B cell (primary cell): ENCODE measurements around the gene TBX4. TPM values are rescaled to one million over a fixed set of nuclear protein-coding genes. Genes with fewer than 3 reads are reported as not detected.

ENCODE experiments used
- ATAC-seq: fragments of 200-7000 bp; cut with Tn5 transposase; one replicate; pipeline ENCODE4 v1.10.0; 2021; ENCODE audit warnings: low read depth, mild to moderate bottlenecking, moderate number of reproducible peaks, moderate library complexity
- CTCF ChIA-PET: fragments of 350-600 bp; sonication (Branson Sonifier 250); formaldehyde crosslinking; loops from one replicate; lab custom pipeline; 2021; ENCODE audit warnings: antibody characterized with exemption, inconsistent platforms; lab: Charles Lee
- POLR2A ChIA-PET: fragments of 350-600 bp; sonication (Branson Sonifier 250); formaldehyde crosslinking; loops from one replicate; lab custom pipeline; 2021; ENCODE audit warnings: antibody characterized with exemption; lab: Charles Lee
- DNase-seq: peaks from one replicate; pipeline ENCODE4 v3.0.0; 2013
- H2AFZ ChIP-seq: 2 replicates; pipeline ENCODE4 v1.6.1; 2012; ENCODE audit warnings: mild to moderate bottlenecking, low read depth, low read length; ENCODE audit not compliant: insufficient read depth, poor library complexity, severe bottlenecking
- H3K27ac ChIP-seq, 2 donors: 1 replicate in 1 of 2; 2 replicates in 1 of 2; pipeline ENCODE4 v1.5.1; 2012 to 2013; ENCODE audit warnings: low read length in 2 of 2, mild to moderate bottlenecking in 2 of 2, moderate library complexity in 1 of 2
- H3K27me3 ChIP-seq, 4 experiments: fragments of 200-600 bp in 1 of 4; sonication (generic) in 1 of 4; replicated peaks in 1 of 4; 1 replicate in 2 of 4; 2 replicates in 2 of 4; pipeline versions ENCODE4 v1.6.1 to v1.7.0; 2013 to 2016; ENCODE audit warnings: low read length in 3 of 4, mild to moderate bottlenecking in 2 of 4, mixed read lengths in 1 of 4, moderate library complexity in 1 of 4; ENCODE audit not compliant: insufficient read depth in 4 of 4, control insufficient read depth in 3 of 4; ENCODE audit errors: control extremely low read depth in 1 of 4
- H3K36me3 ChIP-seq, 2 experiments: replicated peaks in 1 of 2; 1 replicate in 1 of 2; 2 replicates in 1 of 2; pipeline versions ENCODE4 v1.6.1 to v1.7.1; 2013; ENCODE audit warnings: low read length in 1 of 2; ENCODE audit not compliant: insufficient read depth in 2 of 2, control insufficient read depth in 1 of 2; ENCODE audit errors: control extremely low read depth in 1 of 2, extremely low read depth in 1 of 2
- H3K4me1 ChIP-seq, 2 donors: fragments of 200-600 bp in 1 of 2; sonication (generic) in 1 of 2; 1 replicate in 1 of 2; 2 replicates in 1 of 2; pipeline versions ENCODE4 v1.5.1 to v1.6.1; 2013 to 2017; ENCODE audit warnings: low read length in 2 of 2; ENCODE audit not compliant: control insufficient read depth in 2 of 2, insufficient read depth in 2 of 2
- H3K4me2 ChIP-seq: replicated peaks from 2 replicates; pipeline ENCODE3; 2012; ENCODE audit warnings: mild to moderate bottlenecking, low read depth, low read length; ENCODE audit not compliant: poor library complexity, severe bottlenecking
- H3K4me3 ChIP-seq, 5 experiments: fragments of 200-600 bp in 1 of 5; sonication (generic) in 1 of 5; 1 replicate in 3 of 5; 2 replicates in 2 of 5; pipeline versions ENCODE4 v1.5.1 to v1.7.0; 2011 to 2016; ENCODE audit warnings: low read length in 4 of 5, mild to moderate bottlenecking in 4 of 5, low read depth in 2 of 5, control low read depth in 1 of 5, moderate library complexity in 1 of 5; ENCODE audit not compliant: insufficient read depth in 1 of 5; ENCODE audit errors: control extremely low read depth in 1 of 5, extremely low read depth in 1 of 5
- H3K79me2 ChIP-seq: fragments of 200-600 bp; sonication (generic); one replicate; pipeline ENCODE4 v1.6.0; 2016; ENCODE audit warnings: low read length; ENCODE audit not compliant: control insufficient read depth, insufficient read depth
- H3K9ac ChIP-seq: fragments of 200-600 bp; sonication (generic); 2 replicates; pipeline ENCODE4 v1.6.1; 2017; ENCODE audit warnings: mild to moderate bottlenecking, low read length, moderate library complexity
- H3K9me3 ChIP-seq, 3 donors: one replicate each; pipeline versions ENCODE4 v1.6.1 to v1.7.1; 2013; ENCODE audit warnings: low read length in 2 of 3; ENCODE audit not compliant: control insufficient read depth in 2 of 3, insufficient read depth in 1 of 3; ENCODE audit errors: control extremely low read depth in 1 of 3
- H4K20me1 ChIP-seq: 2 replicates; pipeline ENCODE4 v1.6.0; 2012; ENCODE audit warnings: mild to moderate bottlenecking, low read length; ENCODE audit not compliant: insufficient read depth, control insufficient read depth, poor library complexity, severe bottlenecking
- H3K27ac Mint-ChIP-seq: one replicate; pipeline ENCODE4 v1.8.0; 2021; ENCODE audit warnings: mixed read lengths
- H3K27me3 Mint-ChIP-seq: one replicate; pipeline ENCODE4 v1.8.0; 2021; ENCODE audit warnings: mixed read lengths
- H3K4me1 Mint-ChIP-seq: one replicate; pipeline ENCODE4 v1.8.0; 2021; ENCODE audit warnings: mixed read lengths
- H3K4me3 Mint-ChIP-seq: one replicate; pipeline ENCODE4 v1.8.0; 2021; ENCODE audit warnings: mixed read lengths
- H3K9me3 Mint-ChIP-seq: one replicate; pipeline ENCODE4 v1.8.0; 2022; ENCODE audit warnings: mixed read lengths; ENCODE audit not compliant: insufficient read depth
- CTCF ChIP-seq: fragments of 200-600 bp; IDR thresholded peaks from one replicate; pipeline ENCODE4 v1.8.0; 2022; ENCODE audit warnings: antibody characterized with exemption, mild to moderate bottlenecking
- EZH2 ChIP-seq: IDR thresholded peaks from 2 replicates; pipeline ENCODE4 v1.6.1; 2012; ENCODE audit warnings: borderline replicate concordance, low read depth, mild to moderate bottlenecking, moderate library complexity, low read length; ENCODE audit not compliant: insufficient read depth, poor library complexity, severe bottlenecking
- WGBS: methylation state at CpG from one replicate; pipeline ENCODE4 v1.1.5; 2013; ENCODE audit warnings: missing lambda C conversion rate; ENCODE audit not compliant: insufficient coverage; 5-methylcytosine and 5-hydroxymethylcytosine counted together
- intact Hi-C: fragments of 100-400 bp; cut with micrococcal nuclease; formaldehyde crosslinking; loops from one replicate; pipeline ENCODE4 v1.10.0; 2022
- polyA plus RNA-seq: library from polyadenylated mRNA; depleted of rRNA; stranded (reverse); fragments of >200 nt; gene quantifications from 2 replicates; pipeline ENCODE4 v1.2.3, GENCODE V29; 2012
- total RNA-seq, 2 donors: library from RNA; stranded (reverse); fragments of 120-200 nt in 1 of 2; gene quantifications; 1 replicate in 1 of 2; 2 replicates in 1 of 2; pipeline versions ENCODE4 v1.2.3 to v1.2.4, GENCODE V29; 2013 to 2022

TBX4 gene
- total and polyA plus RNA-seq, 2 donors (not counting 1 experiment from before 2014, with no cell fraction given), result not detected

GRCh38 chr17:61459142-61459809, 7.1 kb downstream of the TBX4 start:
- no peaks in the 10 kb centered on the region for H3K9me3 Mint-ChIP-seq
- Histone ChIP-seq H3K4me2 (no peak overlapping the region), H3K4me1 (peaks cover 35 to 51% of the 10 kb centered on the region in 2 donors), H2AFZ (no peak overlapping the region), H3K79me2 (no peaks in the 10 kb centered on the region), H3K9ac (no peak overlapping the region), H4K20me1 (no peaks in the 10 kb centered on the region), H3K9me3 (peaks cover 0 to 29% (median 0%) of the 10 kb centered on the region in 3 donors), H3K27me3 (peaks cover 0 to 88% (median 48%) of the 10 kb centered on the region in 4 experiments), H3K36me3 (no peaks in the 10 kb centered on the region), H3K27ac (no peak overlapping the region), H3K4me3 (no peak overlapping the region)
- ChIA-PET POLR2A (no interaction called here), CTCF (no interaction called here)
- H3K27ac Mint-ChIP-seq, result no peak overlapping the region
- DNase-seq, result no peak
- H3K4me3 Mint-ChIP-seq, result no peak overlapping the region
- ATAC-seq, result no peak
- intact Hi-C loops, result no loop called here
- H3K4me1 Mint-ChIP-seq, result peaks cover 36% of the 10 kb centered on the region
- H3K27me3 Mint-ChIP-seq, result peaks cover 75% of the 10 kb centered on the region
- TF ChIP-seq EZH2 (no peak), CTCF (no peak)
- 53% methylated on average over 3 of the region's 4 CpGs for WGBS

GRCh38 chr17:61459939-61460718, 7.9 kb downstream of the TBX4 start:
- ATAC-seq, result no peak
- DNase-seq, result no peak
- no peak overlapping the region for H2AFZ ChIP-seq
- Mint-ChIP-seq H3K4me3 (no peak overlapping the region), H3K4me1 (peaks cover 33% of the 10 kb centered on the region), H3K9me3 (no peaks in the 10 kb centered on the region), H3K27me3 (peaks cover 78% of the 10 kb centered on the region), H3K27ac (no peak overlapping the region)
- H3K9me3 ChIP-seq, result peaks cover 0 to 20% (median 0%) of the 10 kb centered on the region in 3 donors
- peaks cover 28 to 42% of the 10 kb centered on the region in 2 donors for H3K4me1 ChIP-seq
- no peaks in the 10 kb centered on the region for H3K36me3 ChIP-seq
- no peaks in the 10 kb centered on the region for H3K79me2 ChIP-seq
- intact Hi-C loops, result no loop called here
- ChIA-PET POLR2A (no interaction called here), CTCF (no interaction called here)
- 24% methylated on average over 9 of the region's 9 CpGs for WGBS
- H3K27me3 ChIP-seq, result peaks cover 0 to 79% (median 43%) of the 10 kb centered on the region in 4 experiments
- H3K4me2 ChIP-seq, result no peak overlapping the region
- H3K27ac ChIP-seq, result no peak overlapping the region
- no peak overlapping the region for H3K4me3 ChIP-seq
- no peak overlapping the region for H3K9ac ChIP-seq
- no peaks in the 10 kb centered on the region for H4K20me1 ChIP-seq
- TF ChIP-seq CTCF, result no peak
- TF ChIP-seq EZH2, result no peak
